ENCODE data around the gene VPS35L. TPM values are rescaled to one million over a fixed set of nuclear protein-coding genes. Genes with fewer than 3 reads are reported as not detected.
A peak's percentile ranks its signal among the peaks of the same experiment; 100 is the strongest.

The VPS35L gene
- total RNA-seq, 1 experiment from 2014 or later, result 51.1 TPM

DNA sequence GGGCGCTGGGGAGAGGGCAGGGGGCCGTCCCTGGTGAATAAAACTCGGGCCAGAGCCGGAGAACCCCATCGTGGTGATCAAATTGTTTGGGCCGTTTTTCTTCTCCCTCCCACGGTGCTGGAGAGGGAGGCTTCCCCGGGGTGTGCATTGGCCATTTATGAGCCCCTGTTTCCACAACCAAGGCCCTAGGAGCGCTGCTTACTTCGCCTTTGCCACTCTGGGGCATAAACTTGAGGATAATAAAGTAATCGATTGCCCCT, 31.2 kb upstream of the VPS35L start:
- BruUV-seq (replicated peaks), result no TSS peak
- Histone ChIP-seq H3K36me3 (ENCODE audit: insufficient read depth, low read length, poor library complexity, severe bottlenecking) (peaks cover 23% of the 10 kb centered on the region), H3K27ac (ENCODE audit: low read depth, low read length, poor library complexity, severe bottlenecking) (peak overlapping the region; percentile 59), H3K4me1 (ENCODE audit: insufficient read depth, low read length, poor library complexity, severe bottlenecking) (peaks cover 31% of the 10 kb centered on the region), H3K4me3 (ENCODE audit: low read depth, low read length, poor library complexity, severe bottlenecking) (peak overlapping the region; percentile 85), H3K9me3 (ENCODE audit: low read depth, low read length, poor library complexity, severe bottlenecking) (no peaks in the 10 kb centered on the region), H3K27me3 (replicated peaks; ENCODE audit: insufficient read depth, low read depth, low read length, poor library complexity) (no peaks in the 10 kb centered on the region)
- ChIA-PET POLR2A (ENCODE audit: low non-redundant PET) (no interaction called here), CTCF (no interaction called here)
- TF ChIP-seq EZH2 (IDR thresholded peaks at IDR 0.05; ENCODE audit: borderline replicate concordance, low read depth, low read length, poor library complexity, severe bottlenecking), result no peak
- TF ChIP-seq CTCF (conservative IDR thresholded peaks at IDR 0.05; ENCODE audit: low read depth, low read length), result no peak
- intact Hi-C loops (cut with micrococcal nuclease; ENCODE audit: unreplicated experiment), result loop anchor here (10.0 kb wide), 1 partner anchor 729 kb away; the partner anchor contains the start of gene RPS15A
- no peak for DNase-seq (ENCODE audit: low spot score)

GRCh38 chr16:19524616-19525384, 30.7 kb upstream of the VPS35L start:
- Histone ChIP-seq H3K4me3 (ENCODE audit: low read depth, low read length, poor library complexity, severe bottlenecking) (peak overlapping the region; percentile 85), H3K9me3 (ENCODE audit: low read depth, low read length, poor library complexity, severe bottlenecking) (no peaks in the 10 kb centered on the region), H3K27me3 (replicated peaks; ENCODE audit: insufficient read depth, low read depth, low read length, poor library complexity) (no peaks in the 10 kb centered on the region), H3K36me3 (ENCODE audit: insufficient read depth, low read length, poor library complexity, severe bottlenecking) (peaks cover 23% of the 10 kb centered on the region), H3K4me1 (ENCODE audit: insufficient read depth, low read length, poor library complexity, severe bottlenecking) (peaks cover 31% of the 10 kb centered on the region), H3K27ac (ENCODE audit: low read depth, low read length, poor library complexity, severe bottlenecking) (peak overlapping the region; percentile 59)
- TF ChIP-seq EZH2 (IDR thresholded peaks at IDR 0.05; ENCODE audit: borderline replicate concordance, low read depth, low read length, poor library complexity, severe bottlenecking) (no peak), CTCF (conservative IDR thresholded peaks at IDR 0.05; ENCODE audit: low read depth, low read length) (no peak)
- intact Hi-C loops (cut with micrococcal nuclease; ENCODE audit: unreplicated experiment), result loop anchor here (10.0 kb wide), 1 partner anchor 730 kb away; the partner anchor contains the start of gene RPS15A
- ChIA-PET POLR2A (ENCODE audit: low non-redundant PET) (no interaction called here), CTCF (no interaction called here)
- no peak for DNase-seq (ENCODE audit: low spot score)
- no TSS peak for BruUV-seq (replicated peaks)

GRCh38 chr16:19525385-19525723, 30.1 kb upstream of the VPS35L start:
- Histone ChIP-seq H3K36me3 (ENCODE audit: insufficient read depth, low read length, poor library complexity, severe bottlenecking) (peaks cover 25% of the 10 kb centered on the region), H3K4me3 (ENCODE audit: low read depth, low read length, poor library complexity, severe bottlenecking) (peak overlapping the region; percentile 85), H3K27me3 (replicated peaks; ENCODE audit: insufficient read depth, low read depth, low read length, poor library complexity) (no peaks in the 10 kb centered on the region), H3K4me1 (ENCODE audit: insufficient read depth, low read length, poor library complexity, severe bottlenecking) (peaks cover 28% of the 10 kb centered on the region), H3K9me3 (ENCODE audit: low read depth, low read length, poor library complexity, severe bottlenecking) (no peaks in the 10 kb centered on the region), H3K27ac (ENCODE audit: low read depth, low read length, poor library complexity, severe bottlenecking) (peak overlapping the region; percentile 59)
- ChIA-PET CTCF (no interaction called here), POLR2A (ENCODE audit: low non-redundant PET) (no interaction called here)
- intact Hi-C loops (cut with micrococcal nuclease; ENCODE audit: unreplicated experiment), result loop anchor here (10.0 kb wide), 1 partner anchor 731 kb away; the partner anchor contains the start of gene RPS15A
- TF ChIP-seq EZH2 (IDR thresholded peaks at IDR 0.05; ENCODE audit: borderline replicate concordance, low read depth, low read length, poor library complexity, severe bottlenecking), result no peak
- no peak for TF ChIP-seq CTCF (conservative IDR thresholded peaks at IDR 0.05; ENCODE audit: low read depth, low read length)
- no TSS peak for BruUV-seq (replicated peaks)
- DNase-seq (ENCODE audit: low spot score), result no peak

Measured in A673 (cell line).